GM21447 (cell line): Measurements from ENCODE around the gene SERPIND1.
"Not testable (repeated sequence)": the region's sequence is repeated elsewhere in the genome, so short reads cannot be mapped to it uniquely, and the experiment has no call there.

Experiments
- ATAC-seq: cut with Tn5 transposase; IDR thresholded peaks from one replicate; pipeline ENCODE4 v1.9.1; 2021; ENCODE audit not compliant: unreplicated experiment

Gene SERPIND1

GRCh38 chr22:20773793-20774212 is at the start of gene SERPIND1:
TSS of gene SERPIND1 (plus strand) at chr22:20774113. CDS start at chr22:20779313, 5,200 bp downstream.
- no peak for ATAC-seq

- no peak for ATAC-seq
These were observed 49.0 kb upstream of the SERPIND1 start for GRCh38 chr22:20724676-20725454.

GRCh38 chr22:20725987-20726558 is 47.8 kb upstream of the SERPIND1 start:
- ATAC-seq, result no peak

- no peak for ATAC-seq
These were observed 46.5 kb upstream of the SERPIND1 start for GRCh38 chr22:20727118-20728015.

GRCh38 chr22:20728523-20729190 is 45.3 kb upstream of the SERPIND1 start:
- ATAC-seq, result no peak

- ATAC-seq, result no peak
These were observed 44.7 kb upstream of the SERPIND1 start for GRCh38 chr22:20729194-20729593.

GRCh38 chr22:20732431-20732830 is 41.5 kb upstream of the SERPIND1 start:
- not testable (repeated sequence) for ATAC-seq

- not testable (repeated sequence) for ATAC-seq
These were observed 38.4 kb upstream of the SERPIND1 start for GRCh38 chr22:20735356-20736162.

- ATAC-seq, result not testable (repeated sequence)
These were observed 37.0 kb upstream of the SERPIND1 start for GRCh38 chr22:20736891-20737290.

- no peak for ATAC-seq
These were observed 35.4 kb upstream of the SERPIND1 start for GRCh38 chr22:20738394-20739089.

GRCh38 chr22:20740222-20740951 is 33.5 kb upstream of the SERPIND1 start:
- ATAC-seq, result no peak

GRCh38 chr22:20741008-20741633 is 32.8 kb upstream of the SERPIND1 start:
- no peak for ATAC-seq

- ATAC-seq, result no peak
These were observed 32.0 kb upstream of the SERPIND1 start for GRCh38 chr22:20741634-20742581.

GRCh38 chr22:20742764-20743163 is 31.1 kb upstream of the SERPIND1 start:
- no peak for ATAC-seq

- ATAC-seq, result no peak
These were observed 29.5 kb upstream of the SERPIND1 start for GRCh38 chr22:20744456-20744855.

- no peak for ATAC-seq
These were observed 28.8 kb upstream of the SERPIND1 start for GRCh38 chr22:20745119-20745518.
